ENCODE data around the gene ZBTB2.
"Not testable (repeated sequence)": the region's sequence is repeated elsewhere in the genome, so short reads cannot be mapped to it uniquely, and the experiment has no call there.

Gene ZBTB2

DNA sequence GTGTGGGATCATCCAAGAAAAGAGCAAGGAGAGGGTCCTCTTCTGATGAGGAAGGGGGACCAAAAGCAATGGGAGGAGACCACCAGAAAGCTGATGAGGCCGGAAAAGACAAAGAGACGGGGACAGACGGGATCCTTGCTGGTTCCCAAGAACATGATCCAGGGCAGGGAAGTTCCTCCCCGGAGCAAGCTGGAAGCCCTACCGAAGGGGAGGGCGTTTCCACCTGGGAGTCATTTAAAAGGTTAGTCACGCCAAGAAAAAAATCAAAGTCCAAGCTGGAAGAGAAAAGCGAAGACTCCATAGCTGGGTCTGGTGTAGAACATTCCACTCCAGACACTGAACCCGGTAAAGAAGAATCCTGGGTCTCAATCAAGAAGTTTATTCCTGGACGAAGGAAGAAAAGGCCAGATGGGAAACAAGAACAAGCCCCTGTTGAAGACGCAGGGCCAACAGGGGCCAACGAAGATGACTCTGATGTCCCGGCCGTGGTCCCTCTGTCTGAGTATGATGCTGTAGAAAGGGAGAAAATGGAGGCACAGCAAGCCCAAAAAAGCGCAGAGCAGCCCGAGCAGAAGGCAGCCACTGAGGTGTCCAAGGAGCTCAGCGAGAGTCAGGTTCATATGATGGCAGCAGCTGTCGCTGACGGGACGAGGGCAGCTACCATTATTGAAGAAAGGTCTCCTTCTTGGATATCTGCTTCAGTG lies 40.8 kb downstream of the ZBTB2 start:
- no peak overlapping the region for H3K9ac ChIP-seq (ENCODE audit: low read depth, low read length)
- H3K4me3 ChIP-seq (ENCODE audit: low read depth in 1 of 2, low read length in 2 of 2) = no peak overlapping the region
- no peak overlapping the region for H3K4me2 ChIP-seq (ENCODE audit: insufficient read depth, low read length)
- H4K20me1 ChIP-seq (ENCODE audit: insufficient read depth, low read length) = no peaks in the 10 kb centered on the region
- ATAC-seq (ENCODE audit: insufficient read depth, low read depth) = no peak
- H3K4me1 ChIP-seq (ENCODE audit: insufficient read depth, low read length) = no peaks in the 10 kb centered on the region
- TF ChIP-seq, protein P1, sequence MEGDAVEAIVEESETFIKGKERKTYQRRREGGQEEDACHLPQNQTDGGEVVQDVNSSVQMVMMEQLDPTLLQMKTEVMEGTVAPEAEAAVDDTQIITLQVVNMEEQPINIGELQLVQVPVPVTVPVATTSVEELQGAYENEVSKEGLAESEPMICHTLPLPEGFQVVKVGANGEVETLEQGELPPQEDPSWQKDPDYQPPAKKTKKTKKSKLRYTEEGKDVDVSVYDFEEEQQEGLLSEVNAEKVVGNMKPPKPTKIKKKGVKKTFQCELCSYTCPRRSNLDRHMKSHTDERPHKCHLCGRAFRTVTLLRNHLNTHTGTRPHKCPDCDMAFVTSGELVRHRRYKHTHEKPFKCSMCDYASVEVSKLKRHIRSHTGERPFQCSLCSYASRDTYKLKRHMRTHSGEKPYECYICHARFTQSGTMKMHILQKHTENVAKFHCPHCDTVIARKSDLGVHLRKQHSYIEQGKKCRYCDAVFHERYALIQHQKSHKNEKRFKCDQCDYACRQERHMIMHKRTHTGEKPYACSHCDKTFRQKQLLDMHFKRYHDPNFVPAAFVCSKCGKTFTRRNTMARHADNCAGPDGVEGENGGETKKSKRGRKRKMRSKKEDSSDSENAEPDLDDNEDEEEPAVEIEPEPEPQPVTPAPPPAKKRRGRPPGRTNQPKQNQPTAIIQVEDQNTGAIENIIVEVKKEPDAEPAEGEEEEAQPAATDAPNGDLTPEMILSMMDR (IDR thresholded peaks at IDR 0.05; ENCODE audit: borderline replicate concordance, extremely low read depth, low read length, poor library complexity, severe bottlenecking) = no peak
- no peak for TF ChIP-seq EZH2 (IDR thresholded peaks at IDR 0.05; ENCODE audit: borderline replicate concordance, low read depth, low read length, severe bottlenecking)
- H3K27ac ChIP-seq (ENCODE audit: low read length) = no peak overlapping the region
- DNase-seq = no peak
- H3K36me3 ChIP-seq (ENCODE audit: insufficient read depth, low read length) = no peaks in the 10 kb centered on the region
- H2AFZ ChIP-seq (ENCODE audit: low read depth, low read length) = no peak overlapping the region
- H3K9me3 ChIP-seq (ENCODE audit: insufficient read depth, low read length, severe bottlenecking) = no peaks in the 10 kb centered on the region
- no peaks in the 10 kb centered on the region for H3K79me2 ChIP-seq (ENCODE audit: insufficient read depth, low read length)
- no peaks in the 10 kb centered on the region for H3K27me3 ChIP-seq (ENCODE audit: insufficient read depth, low read length, poor library complexity)

DNA sequence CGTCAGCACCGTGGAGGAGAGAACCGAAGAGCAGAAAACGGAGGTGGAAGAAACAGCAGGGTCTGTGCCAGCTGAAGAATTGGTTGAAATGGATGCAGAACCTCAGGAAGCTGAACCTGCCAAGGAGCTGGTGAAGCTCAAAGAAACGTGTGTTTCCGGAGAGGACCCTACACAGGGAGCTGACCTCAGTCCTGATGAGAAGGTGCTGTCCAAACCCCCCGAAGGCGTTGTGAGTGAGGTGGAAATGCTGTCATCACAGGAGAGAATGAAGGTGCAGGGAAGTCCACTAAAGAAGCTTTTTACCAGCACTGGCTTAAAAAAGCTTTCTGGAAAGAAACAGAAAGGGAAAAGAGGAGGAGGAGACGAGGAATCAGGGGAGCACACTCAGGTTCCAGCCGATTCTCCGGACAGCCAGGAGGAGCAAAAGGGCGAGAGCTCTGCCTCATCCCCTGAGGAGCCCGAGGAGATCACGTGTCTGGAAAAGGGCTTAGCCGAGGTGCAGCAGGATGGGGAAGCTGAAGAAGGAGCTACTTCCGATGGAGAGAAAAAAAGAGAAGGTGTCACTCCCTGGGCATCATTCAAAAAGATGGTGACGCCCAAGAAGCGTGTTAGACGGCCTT lies 41.6 kb downstream of the ZBTB2 start:
- Histone ChIP-seq H3K9ac (ENCODE audit: low read depth, low read length) (no peak overlapping the region), H3K27ac (ENCODE audit: low read length) (no peak overlapping the region), H4K20me1 (ENCODE audit: insufficient read depth, low read length) (no peaks in the 10 kb centered on the region), H3K4me2 (ENCODE audit: insufficient read depth, low read length) (no peak overlapping the region), H3K4me3 (ENCODE audit: low read depth in 1 of 2, low read length in 2 of 2) (no peak overlapping the region), H3K79me2 (ENCODE audit: insufficient read depth, low read length) (no peaks in the 10 kb centered on the region), H3K4me1 (ENCODE audit: insufficient read depth, low read length) (no peaks in the 10 kb centered on the region), H3K9me3 (ENCODE audit: insufficient read depth, low read length, severe bottlenecking) (no peaks in the 10 kb centered on the region), H2AFZ (ENCODE audit: low read depth, low read length) (no peak overlapping the region), H3K36me3 (ENCODE audit: insufficient read depth, low read length) (no peaks in the 10 kb centered on the region), H3K27me3 (ENCODE audit: insufficient read depth, low read length, poor library complexity) (no peaks in the 10 kb centered on the region)
- no peak for DNase-seq
- ATAC-seq (ENCODE audit: insufficient read depth, low read depth) = no peak
- no peak for TF ChIP-seq EZH2 (IDR thresholded peaks at IDR 0.05; ENCODE audit: borderline replicate concordance, low read depth, low read length, severe bottlenecking)
- TF ChIP-seq, protein P1 (IDR thresholded peaks at IDR 0.05; ENCODE audit: borderline replicate concordance, extremely low read depth, low read length, poor library complexity, severe bottlenecking) = no peak

DNA sequence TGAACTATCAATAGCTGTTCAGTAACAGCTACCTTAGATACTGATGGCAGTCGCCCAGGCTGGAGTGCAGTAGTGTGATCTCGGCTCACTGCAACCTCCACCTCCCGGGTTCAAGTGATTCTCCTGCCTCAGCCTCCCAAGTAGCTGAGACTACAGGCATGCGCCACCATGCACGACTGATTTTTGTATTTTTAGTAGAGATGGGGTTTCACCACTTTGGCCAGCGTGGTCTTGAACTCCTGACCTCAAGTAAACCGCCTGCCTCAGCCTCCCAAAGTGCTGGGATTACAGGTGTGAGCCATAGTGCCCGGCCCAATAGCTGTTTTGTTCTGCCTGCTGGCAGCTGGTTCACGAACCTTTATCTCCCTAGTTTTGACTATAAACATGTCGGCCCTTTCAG lies 48.6 kb downstream of the ZBTB2 start:
- not testable (repeated sequence) for H2AFZ ChIP-seq (ENCODE audit: low read depth, low read length); H3K36me3 ChIP-seq (ENCODE audit: insufficient read depth, low read length); H3K79me2 ChIP-seq (ENCODE audit: insufficient read depth, low read length); H3K9me3 ChIP-seq (ENCODE audit: insufficient read depth, low read length, severe bottlenecking); H3K27ac ChIP-seq (ENCODE audit: low read length); H3K27me3 ChIP-seq (ENCODE audit: insufficient read depth, low read length, poor library complexity); H3K4me1 ChIP-seq (ENCODE audit: insufficient read depth, low read length); H3K4me3 ChIP-seq (ENCODE audit: low read depth in 1 of 2, low read length in 2 of 2); H3K9ac ChIP-seq (ENCODE audit: low read depth, low read length); H4K20me1 ChIP-seq (ENCODE audit: insufficient read depth, low read length); ATAC-seq (ENCODE audit: insufficient read depth, low read depth); H3K4me2 ChIP-seq (ENCODE audit: insufficient read depth, low read length); DNase-seq

DNA sequence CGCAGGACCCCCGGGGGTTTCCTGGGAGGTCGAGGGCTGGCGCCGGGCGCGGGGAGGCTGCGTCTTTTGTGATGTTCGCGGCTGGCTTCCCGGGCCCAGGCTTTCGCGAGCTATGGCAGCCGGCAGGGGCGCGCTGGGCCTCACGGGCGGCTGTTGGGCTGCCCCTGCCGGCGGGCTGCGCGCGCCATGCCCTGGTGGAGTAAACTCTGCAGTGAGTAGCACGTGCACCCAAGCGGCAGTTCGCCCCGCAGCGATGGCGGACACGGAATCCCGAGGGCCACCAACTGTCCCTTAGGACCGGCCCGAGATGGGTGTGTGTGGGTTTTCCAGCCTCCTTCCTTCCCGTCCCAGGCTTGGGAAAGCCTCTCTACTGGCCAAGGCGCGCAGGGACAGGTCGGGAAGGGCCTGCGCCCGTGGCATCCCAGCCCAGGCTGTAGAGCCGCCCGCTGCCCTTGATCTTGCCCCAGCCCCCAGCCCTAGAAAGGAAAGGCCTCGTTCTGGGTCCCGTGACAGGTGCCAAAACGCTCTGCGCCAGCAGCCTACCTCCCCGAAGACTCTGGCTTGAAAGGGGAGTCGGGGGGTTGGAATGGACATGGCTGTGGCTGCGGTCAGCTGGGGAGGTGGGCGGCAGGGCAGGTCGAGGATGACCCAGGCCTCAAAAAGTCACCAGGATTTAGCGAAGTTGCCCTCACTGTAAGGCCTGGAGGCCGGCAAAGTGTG lies 49.7 kb downstream of the ZBTB2 start:
- no peaks in the 10 kb centered on the region for H4K20me1 ChIP-seq (ENCODE audit: insufficient read depth, low read length)
- H3K9me3 ChIP-seq (ENCODE audit: insufficient read depth, low read length, severe bottlenecking) = no peaks in the 10 kb centered on the region
- H3K36me3 ChIP-seq (ENCODE audit: insufficient read depth, low read length) = no peaks in the 10 kb centered on the region
- H2AFZ ChIP-seq (ENCODE audit: low read depth, low read length) = no peak overlapping the region
- H3K9ac ChIP-seq (ENCODE audit: low read depth, low read length) = no peak overlapping the region
- no peak overlapping the region for H3K4me2 ChIP-seq (ENCODE audit: insufficient read depth, low read length)
- H3K4me1 ChIP-seq (ENCODE audit: insufficient read depth, low read length) = no peaks in the 10 kb centered on the region
- no peak for ATAC-seq (ENCODE audit: insufficient read depth, low read depth)
- no peaks in the 10 kb centered on the region for H3K79me2 ChIP-seq (ENCODE audit: insufficient read depth, low read length)
- TF ChIP-seq, protein P1 (IDR thresholded peaks at IDR 0.05; ENCODE audit: borderline replicate concordance, extremely low read depth, low read length, poor library complexity, severe bottlenecking) = no peak
- TF ChIP-seq EZH2 (IDR thresholded peaks at IDR 0.05; ENCODE audit: borderline replicate concordance, low read depth, low read length, severe bottlenecking) = no peak
- H3K27ac ChIP-seq (ENCODE audit: low read length) = no peak overlapping the region
- no peak overlapping the region for H3K4me3 ChIP-seq (ENCODE audit: low read depth in 1 of 2, low read length in 2 of 2)
- DNase-seq = no peak
- no peaks in the 10 kb centered on the region for H3K27me3 ChIP-seq (ENCODE audit: insufficient read depth, low read length, poor library complexity)
